Superior temporal gyrus (tissue), 1 donor: ENCODE results near the gene RPS6KA2.

Experiments used
- DNase-seq: peaks from one replicate; pipeline ENCODE4 v3.0.0-alpha.2; 2016; ENCODE audit errors: extremely low spot score

RPS6KA2 gene

GRCh38 chr6:166422201-166422940 is 204.7 kb downstream of the RPS6KA2 start:
- DNase-seq, result peak; percentile 59

DNA sequence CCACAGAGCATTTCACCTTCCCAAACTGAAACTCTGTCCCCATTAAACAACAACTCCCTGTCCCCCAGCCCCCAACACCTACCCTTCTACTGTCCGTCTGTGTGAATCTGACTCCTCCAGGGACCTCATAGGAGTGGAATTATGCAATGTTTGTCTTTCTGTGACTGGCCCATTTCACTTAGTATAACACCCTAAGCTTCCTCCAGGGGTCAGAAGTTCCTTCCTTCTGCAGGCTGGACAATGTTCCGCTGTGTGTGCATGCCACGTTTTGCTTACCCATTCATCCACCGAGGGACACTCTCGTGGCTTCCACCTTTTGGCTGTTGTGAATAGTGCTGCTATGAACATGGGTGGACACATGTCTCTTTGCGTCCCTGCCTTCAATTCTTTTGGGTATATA is 206.7 kb downstream of the RPS6KA2 start:
- peak; percentile 83 for DNase-seq

DNA sequence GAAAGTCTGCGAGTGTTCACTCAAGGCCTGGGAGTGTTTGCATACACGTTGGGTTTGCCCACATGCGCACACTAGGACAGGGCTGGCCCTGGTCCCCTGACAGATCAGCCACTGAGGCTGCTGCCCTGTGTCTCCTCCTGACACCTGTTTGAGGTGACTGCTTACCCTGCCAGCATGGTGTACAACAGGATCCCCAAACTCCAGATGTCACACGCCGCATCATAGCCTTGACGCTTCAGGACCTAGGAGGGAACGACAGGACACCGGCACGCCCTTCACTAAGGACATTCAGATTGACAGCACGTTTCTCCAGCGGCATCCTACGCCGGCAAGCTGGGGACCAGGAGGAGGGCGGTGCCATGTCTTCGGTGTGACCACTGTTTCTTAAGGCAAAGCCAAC is 207.3 kb downstream of the RPS6KA2 start:
- DNase-seq, result no peak

DNA sequence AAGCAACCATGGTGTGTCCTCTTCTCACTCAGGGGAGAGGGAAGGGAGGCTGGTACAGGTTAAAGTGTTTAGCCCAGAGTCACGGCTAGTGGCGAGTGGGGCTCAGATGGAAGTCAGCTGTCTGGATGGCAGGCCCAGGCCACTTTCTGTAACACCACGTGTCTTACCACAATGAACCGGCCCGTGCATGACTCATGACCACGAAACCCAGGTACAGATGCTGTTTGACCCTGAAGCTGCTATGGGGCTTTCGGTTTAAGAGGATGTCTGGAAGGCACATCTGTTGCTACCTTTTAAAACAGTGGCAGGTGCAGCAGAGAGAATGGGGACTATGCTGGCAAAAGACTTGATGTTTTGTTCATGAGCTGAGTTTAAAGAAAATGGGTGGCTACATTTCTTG is 207.8 kb downstream of the RPS6KA2 start:
- DNase-seq, result no peak

GRCh38 chr6:166418691-166419143 is 208.3 kb downstream of the RPS6KA2 start:
- DNase-seq, result no peak

DNA sequence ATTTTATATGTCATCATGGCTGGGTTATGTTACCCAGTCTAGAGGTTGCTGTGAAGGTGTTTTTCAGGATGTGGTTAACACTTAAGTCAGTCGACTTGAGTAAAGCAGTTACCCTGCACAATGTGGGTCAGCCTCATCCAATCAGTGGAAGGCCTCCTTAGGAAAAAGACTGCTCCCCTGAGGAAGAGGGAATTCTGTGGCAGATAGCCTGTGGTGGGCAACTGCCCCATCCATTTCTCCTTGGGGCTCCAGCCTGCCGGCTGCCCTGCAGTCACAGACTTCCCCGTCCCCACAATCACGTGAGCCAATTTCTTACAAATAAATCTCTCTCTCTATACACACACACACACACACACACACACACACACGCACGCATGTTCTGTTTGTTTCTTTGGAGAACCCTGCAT is 209.8 kb downstream of the RPS6KA2 start:
- no peak for DNase-seq

- DNase-seq, result no peak
Observed at GRCh38 chr6:166415833-166416347, 211.2 kb downstream of the RPS6KA2 start.

DNA sequence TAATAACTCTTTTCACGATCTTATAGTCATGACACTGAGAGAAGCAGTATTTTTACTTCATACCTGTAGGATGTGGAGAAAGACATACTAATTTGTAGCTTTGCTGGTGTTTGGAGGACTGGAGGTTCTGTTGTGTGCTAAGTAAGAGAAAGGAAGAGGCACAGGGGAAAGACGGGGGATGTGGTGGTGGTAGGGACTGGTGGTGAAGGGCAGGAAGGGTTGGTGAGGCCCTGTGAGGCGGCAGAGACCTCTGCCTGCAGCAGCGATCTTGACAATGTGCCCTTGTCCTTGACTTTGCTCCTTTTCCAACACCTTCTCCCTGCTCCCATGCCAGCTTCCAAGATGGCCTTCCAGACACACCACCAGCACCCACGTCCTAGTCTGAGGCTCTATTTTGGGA is 211.7 kb downstream of the RPS6KA2 start:
- no peak for DNase-seq

- DNase-seq, result no peak
Observed at GRCh38 chr6:166413491-166413951, 213.5 kb downstream of the RPS6KA2 start.

GRCh38 chr6:166412911-166413384 is 214.1 kb downstream of the RPS6KA2 start:
- no peak for DNase-seq

GRCh38 chr6:166412156-166412910 is 214.7 kb downstream of the RPS6KA2 start:
- no peak for DNase-seq

- no peak for DNase-seq
Observed at GRCh38 chr6:166411721-166412151, 215.3 kb downstream of the RPS6KA2 start.

GRCh38 chr6:166411271-166411670 is 215.8 kb downstream of the RPS6KA2 start:
- DNase-seq, result no peak

GRCh38 chr6:166410426-166410935 is 216.6 kb downstream of the RPS6KA2 start:
- DNase-seq, result no peak

DNA sequence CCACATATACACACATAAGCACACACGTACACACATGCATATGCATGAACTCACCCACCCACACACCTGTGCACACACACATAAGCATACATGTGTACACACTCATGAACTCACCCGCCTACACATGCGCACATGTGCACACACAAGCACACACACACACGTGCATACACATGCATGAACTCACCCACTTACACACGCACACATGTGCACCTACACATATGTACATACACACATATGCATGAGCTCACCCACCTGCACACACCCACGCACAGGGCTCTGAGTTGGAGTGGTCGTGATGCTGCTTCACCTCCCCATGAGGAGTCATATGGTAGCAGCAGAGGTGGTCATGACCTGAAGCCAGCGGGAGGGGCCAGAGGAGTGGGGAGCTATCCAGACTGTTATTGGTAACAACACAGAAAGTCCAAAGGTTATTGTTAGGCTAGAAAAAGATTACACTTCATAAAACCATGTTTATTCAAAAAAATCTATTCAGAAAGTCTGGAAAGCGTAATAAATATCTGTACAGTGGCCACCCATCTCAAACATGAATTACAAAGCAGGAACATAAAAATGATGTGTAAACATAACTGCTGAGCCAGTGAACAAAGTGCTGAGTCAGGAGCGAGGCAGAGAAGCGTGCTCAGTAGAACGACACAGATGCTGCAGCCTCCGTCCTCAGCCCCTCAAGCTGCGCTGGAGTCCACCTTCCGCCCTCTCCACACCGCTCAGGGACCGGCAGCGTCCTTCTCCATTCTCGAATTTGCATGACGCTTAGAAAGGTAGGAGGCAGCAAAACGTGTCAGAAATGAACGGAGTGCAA is 217.9 kb downstream of the RPS6KA2 start:
- DNase-seq, result no peak

- DNase-seq, result no peak
Observed at GRCh38 chr6:166406197-166406596, 220.9 kb downstream of the RPS6KA2 start.

DNA sequence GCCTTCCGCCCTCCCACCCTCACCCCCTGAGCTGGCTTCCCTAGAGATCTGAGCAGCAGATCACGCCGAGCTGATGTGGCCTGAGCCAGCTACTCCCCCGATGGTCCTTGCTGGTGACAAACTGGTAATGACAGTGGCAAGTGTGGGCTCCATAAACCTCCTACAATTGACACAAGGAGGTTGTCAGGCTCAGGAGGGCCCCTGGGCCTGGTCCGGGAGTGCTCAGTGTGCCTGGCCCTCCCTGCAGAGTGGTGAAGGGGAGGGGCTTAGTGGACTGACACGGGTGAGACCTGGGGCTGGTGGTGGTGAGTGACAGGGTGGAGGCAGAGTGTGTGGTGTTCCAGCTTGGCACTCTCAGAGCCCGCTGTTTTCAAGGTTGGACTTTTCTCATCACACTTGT is 221.7 kb downstream of the RPS6KA2 start:
- no peak for DNase-seq

DNA sequence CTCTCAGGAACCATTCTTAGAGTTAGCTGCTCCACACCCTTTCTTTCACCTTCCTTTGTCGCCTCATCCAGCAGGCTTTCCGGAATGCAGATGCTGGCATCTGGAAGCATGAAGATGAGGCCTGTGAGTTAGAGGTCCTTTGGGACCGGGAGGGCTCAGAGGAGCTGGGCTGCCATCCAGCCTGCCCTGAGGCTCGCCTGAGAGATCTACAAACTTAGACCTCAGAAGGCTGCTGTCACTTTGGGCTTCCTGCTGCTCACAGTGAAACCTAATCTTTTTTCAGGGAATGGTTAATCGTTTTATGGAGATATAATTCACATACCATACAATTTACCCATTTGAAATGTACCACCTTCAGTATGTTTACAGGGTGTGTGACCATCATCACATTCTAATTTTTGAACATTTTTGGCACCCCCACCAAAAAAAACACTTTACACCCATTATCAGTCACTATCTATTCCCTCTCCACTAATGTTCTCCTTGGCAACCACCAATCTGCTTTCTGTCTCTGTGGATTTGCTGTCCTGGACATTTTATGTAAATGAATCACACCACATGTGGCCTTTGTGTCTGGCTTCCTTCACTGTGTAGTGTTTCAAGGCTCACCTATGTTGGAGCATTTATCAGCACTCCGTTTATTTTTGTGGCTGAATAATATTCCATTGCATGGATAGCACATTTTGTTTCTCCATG is 224.3 kb downstream of the RPS6KA2 start:
- DNase-seq, result no peak

- DNase-seq, result peak; percentile 93
Observed at GRCh38 chr6:166400649-166401250, 226.3 kb downstream of the RPS6KA2 start.

DNA sequence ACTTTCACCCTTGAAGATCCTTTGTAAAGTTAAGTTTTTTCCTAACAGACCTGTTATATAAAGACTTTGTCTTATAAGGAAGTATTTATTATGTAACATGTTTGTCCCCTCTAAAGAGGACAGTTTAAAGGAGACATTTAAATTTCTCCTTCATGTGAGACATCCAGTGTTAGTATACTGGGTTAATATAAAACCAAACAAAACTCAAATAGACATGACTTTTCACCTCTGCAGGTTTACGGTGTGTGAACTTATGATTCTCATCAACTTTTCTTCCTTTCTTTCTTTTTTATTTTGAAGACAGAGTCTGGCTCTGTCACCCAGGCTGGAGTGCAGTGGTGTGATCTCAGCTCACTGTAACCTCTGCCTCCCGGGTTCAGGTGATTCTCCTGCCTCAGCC is 226.9 kb downstream of the RPS6KA2 start:
- no peak for DNase-seq
